Putamen (tissue), 1 donor: Measurements from ENCODE around the gene EPG5.
"Not testable (repeated sequence)": the region's sequence is repeated elsewhere in the genome, so short reads cannot be mapped to it uniquely, and the experiment has no call there.

Source experiments
- DNase-seq: peaks from one replicate; pipeline ENCODE4 v3.0.0-alpha.2; 2016; ENCODE audit warnings: low spot score

The EPG5 gene

GRCh38 chr18:45967007-45967706 is at the start of gene EPG5:
TSS of gene EPG5 (minus strand) at chr18:45967329. CDS start at chr18:45967239, 90 bp downstream.
- peak; percentile 96 for DNase-seq

- DNase-seq, result no peak
Observed at GRCh38 chr18:46013484-46014189, 46.5 kb upstream of the EPG5 start.

DNA sequence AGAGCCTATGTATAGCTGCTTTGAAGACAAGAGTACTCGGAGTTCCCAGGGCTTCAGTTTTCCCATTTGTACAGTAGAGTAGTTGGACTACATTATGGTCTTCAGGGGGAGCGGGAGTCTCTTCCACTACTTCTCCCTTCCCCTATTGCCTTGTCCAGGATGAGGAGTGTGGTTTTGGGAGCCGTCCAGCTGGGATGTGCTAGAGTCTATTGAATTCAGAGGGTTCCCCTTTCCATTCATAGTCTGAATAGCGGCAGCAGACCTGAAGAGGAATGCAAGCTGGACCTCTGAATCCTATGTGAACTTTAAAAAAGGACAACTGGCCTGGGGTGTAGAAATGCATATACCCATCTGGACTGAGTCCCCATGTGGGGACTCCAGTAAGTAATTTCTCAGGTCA is 43.5 kb upstream of the EPG5 start:
- DNase-seq, result no peak

GRCh38 chr18:46010050-46010449 is 42.9 kb upstream of the EPG5 start:
- no peak for DNase-seq

GRCh38 chr18:46009125-46009840 is 42.2 kb upstream of the EPG5 start:
- DNase-seq, result no peak

GRCh38 chr18:46008531-46008930 is 41.4 kb upstream of the EPG5 start:
- no peak for DNase-seq

GRCh38 chr18:46007165-46007564 is 40.0 kb upstream of the EPG5 start:
- DNase-seq, result no peak

- DNase-seq, result no peak
Observed at GRCh38 chr18:46002934-46003333, 35.8 kb upstream of the EPG5 start.

DNA sequence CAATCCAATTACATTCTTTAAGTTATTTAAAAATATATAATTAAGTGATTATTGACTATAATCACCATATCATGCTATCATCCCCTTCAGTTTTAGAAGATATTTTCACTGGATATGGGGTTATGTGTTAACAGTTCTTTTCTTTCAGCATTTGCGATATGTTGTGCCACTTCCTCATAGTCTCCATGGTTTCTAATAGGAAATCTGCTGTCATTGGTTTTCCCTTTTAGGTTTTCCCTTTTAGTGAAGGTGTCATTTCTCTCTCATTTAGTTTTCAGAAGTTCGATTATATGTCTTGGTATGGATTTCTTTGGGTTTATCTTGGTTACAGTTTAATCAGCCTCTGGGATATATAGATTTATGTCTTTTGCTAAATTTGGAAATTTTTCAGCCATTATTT is 34.8 kb upstream of the EPG5 start:
- DNase-seq, result no peak

- no peak for DNase-seq
Observed at GRCh38 chr18:46001074-46001473, 33.9 kb upstream of the EPG5 start.

- DNase-seq, result no peak
Observed at GRCh38 chr18:45999536-45999935, 32.4 kb upstream of the EPG5 start.

DNA sequence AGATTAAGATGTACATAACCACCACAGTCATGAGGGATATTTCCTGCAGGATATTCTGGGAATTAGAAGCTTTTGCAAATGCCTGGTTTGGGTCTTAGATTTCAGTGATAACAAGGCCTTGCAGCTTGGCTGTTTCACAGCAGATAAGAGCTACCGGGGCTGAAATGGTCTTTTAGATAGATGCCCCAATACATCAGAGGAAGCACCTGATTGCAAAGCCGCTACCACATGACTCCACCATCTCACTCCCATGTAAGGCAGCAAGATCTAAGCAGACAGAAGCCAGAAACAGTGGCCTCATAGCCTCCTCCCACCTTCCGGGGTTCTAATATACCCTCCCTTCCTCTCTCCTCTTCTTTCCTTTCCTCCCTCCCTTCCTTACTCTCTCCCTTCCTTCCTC is 31.1 kb upstream of the EPG5 start:
- DNase-seq, result no peak

- no peak for DNase-seq
Observed at GRCh38 chr18:45997700-45998151, 30.6 kb upstream of the EPG5 start.

GRCh38 chr18:45995461-45995860 is 28.3 kb upstream of the EPG5 start:
- no peak for DNase-seq

- no peak for DNase-seq
Observed at GRCh38 chr18:45993438-45993837, 26.3 kb upstream of the EPG5 start.

GRCh38 chr18:45992527-45992926 is 25.4 kb upstream of the EPG5 start:
- not testable (repeated sequence) for DNase-seq

GRCh38 chr18:45991788-45992187 is 24.7 kb upstream of the EPG5 start:
- DNase-seq, result no peak

GRCh38 chr18:45984546-45985235 is 17.6 kb upstream of the EPG5 start:
- DNase-seq, result no peak

- no peak for DNase-seq
Observed at GRCh38 chr18:45981821-45982220, 14.7 kb upstream of the EPG5 start.

DNA sequence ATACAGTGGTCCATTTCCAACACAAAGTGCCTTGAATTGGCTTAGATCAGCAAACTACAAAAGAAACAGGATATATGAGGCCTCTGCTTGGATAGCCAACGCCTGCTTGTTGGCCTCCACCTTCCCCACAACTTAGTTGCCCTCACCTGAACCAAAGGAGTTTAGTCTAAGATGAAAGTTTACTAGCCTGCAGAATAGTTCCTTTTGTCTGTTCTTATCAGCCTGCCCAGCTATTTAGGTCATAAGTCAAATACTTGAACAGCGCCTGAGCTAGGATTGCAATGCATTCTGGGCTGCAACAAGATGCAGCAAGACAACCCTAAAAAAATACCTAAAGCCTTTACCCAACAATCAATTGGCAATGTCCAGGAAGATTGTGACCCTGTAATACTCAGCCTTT is 13.1 kb upstream of the EPG5 start:
- DNase-seq, result no peak

- DNase-seq, result no peak
Observed at GRCh38 chr18:45978084-45978483, 11.0 kb upstream of the EPG5 start.

- no peak for DNase-seq
Observed at GRCh38 chr18:45976974-45977373, 9.8 kb upstream of the EPG5 start.
